Measurements from ENCODE around the gene ARID1B. TPM values are rescaled to one million over a fixed set of nuclear protein-coding genes. Genes with fewer than 3 reads are reported as not detected.

The ARID1B gene
- total RNA-seq, 1 experiment from 2014 or later, result 35.6 TPM

DNA sequence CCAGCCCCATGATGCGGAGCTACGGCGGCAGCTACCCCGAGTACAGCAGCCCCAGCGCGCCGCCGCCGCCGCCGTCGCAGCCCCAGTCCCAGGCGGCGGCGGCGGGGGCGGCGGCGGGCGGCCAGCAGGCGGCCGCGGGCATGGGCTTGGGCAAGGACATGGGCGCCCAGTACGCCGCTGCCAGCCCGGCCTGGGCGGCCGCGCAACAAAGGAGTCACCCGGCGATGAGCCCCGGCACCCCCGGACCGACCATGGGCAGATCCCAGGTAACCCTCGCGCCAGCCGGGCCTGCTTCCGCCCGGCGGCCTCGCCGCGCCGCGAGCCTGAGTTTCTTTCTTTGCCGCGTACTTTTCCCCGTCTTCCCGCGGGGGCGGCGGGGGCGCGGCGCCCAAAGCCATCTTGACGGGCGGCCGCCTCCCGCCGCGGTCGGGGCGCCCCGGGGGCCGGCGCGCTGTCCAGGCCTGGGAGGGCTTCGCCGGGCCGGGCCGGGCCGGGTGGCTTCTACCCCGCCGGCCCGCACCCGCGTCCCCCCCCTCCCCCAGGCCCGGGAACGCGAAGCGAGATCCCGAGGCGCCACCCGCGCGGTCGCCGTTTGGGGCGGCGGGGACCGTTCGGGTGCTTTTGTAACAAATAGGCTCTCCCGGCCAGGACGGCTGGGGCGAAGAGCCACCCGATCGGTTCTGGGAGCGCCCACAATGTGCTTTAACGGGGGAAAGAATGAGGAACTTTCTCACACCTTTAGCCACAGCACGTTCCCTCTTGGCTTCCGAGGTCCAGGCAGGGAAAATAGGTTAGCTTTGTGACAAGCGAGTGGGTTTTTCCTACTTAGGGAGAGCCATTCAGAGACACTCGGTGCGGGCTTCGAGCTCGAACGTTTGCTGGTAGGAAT, 2.3 kb downstream of the ARID1B start:
- Histone ChIP-seq H4K20me1 (ENCODE audit: insufficient read depth) (peaks cover 5% of the 10 kb centered on the region; the same call in 1 of the 2 replicates), H2AFZ (ENCODE audit: low read depth, low read length, poor library complexity, severe bottlenecking) (no peak overlapping the region), H3K9me3 (ENCODE audit: control insufficient read depth in 1 of 2, insufficient read depth in 1 of 2, low read depth in 1 of 2, low read length in 2 of 2) (no peaks in the 10 kb centered on the region), H3K4me2 (ENCODE audit: low read length) (peak overlapping the region; percentile 97), H3K27me3 (ENCODE audit: insufficient read depth, low read length) (no peaks in the 10 kb centered on the region), H3K4me3 (replicated peaks in 1 of 2; ENCODE audit: low read depth in 1 of 2, low read length in 2 of 2) (peak overlapping the region; percentile 70 to 77), H3K27ac (ENCODE audit: low read depth, low read length) (peak overlapping the region; percentile 95), H3K79me2 (ENCODE audit: insufficient read depth, low read length) (peaks cover 52% of the 10 kb centered on the region), H3K36me3 (ENCODE audit: control insufficient read depth in 1 of 2, insufficient read depth in 2 of 2, low read length in 2 of 2) (no peaks in the 10 kb centered on the region), H3K9ac (ENCODE audit: low read length) (peak overlapping the region; percentile 84), H3K4me1 (ENCODE audit: control insufficient read depth in 1 of 2, insufficient read depth in 2 of 2, low read length in 2 of 2) (peaks cover 27 to 40% of the 10 kb centered on the region in 2 experiments), H3K9me2 (ENCODE audit: insufficient read depth) (no peaks in the 10 kb centered on the region)
- ChIA-PET POLR2A (interaction anchor here (1.1 kb wide), 1 partner anchor 77 kb away, joined by 3 read pairs; no protein-coding TSS in a partner anchor), RAD21 (ENCODE audit: low non-redundant PET in 1 of 2, low total read pairs in 2 of 2, uncharacterized antibody in 2 of 2, unreplicated experiment in 2 of 2) (no interaction called here), CTCF (interaction anchor here (1.1 kb wide), 1 partner anchor 52 kb away, joined by 3 read pairs; no protein-coding TSS in a partner anchor)
- intact Hi-C loops (cut with micrococcal nuclease), result loop anchor here (2.0 to 5.0 kb wide), 4 partner anchors 57 to 403 kb away; no protein-coding TSS in a partner anchor
- ATAC-seq, result peak; percentile 30
- TF ChIP-seq, protein P1, sequence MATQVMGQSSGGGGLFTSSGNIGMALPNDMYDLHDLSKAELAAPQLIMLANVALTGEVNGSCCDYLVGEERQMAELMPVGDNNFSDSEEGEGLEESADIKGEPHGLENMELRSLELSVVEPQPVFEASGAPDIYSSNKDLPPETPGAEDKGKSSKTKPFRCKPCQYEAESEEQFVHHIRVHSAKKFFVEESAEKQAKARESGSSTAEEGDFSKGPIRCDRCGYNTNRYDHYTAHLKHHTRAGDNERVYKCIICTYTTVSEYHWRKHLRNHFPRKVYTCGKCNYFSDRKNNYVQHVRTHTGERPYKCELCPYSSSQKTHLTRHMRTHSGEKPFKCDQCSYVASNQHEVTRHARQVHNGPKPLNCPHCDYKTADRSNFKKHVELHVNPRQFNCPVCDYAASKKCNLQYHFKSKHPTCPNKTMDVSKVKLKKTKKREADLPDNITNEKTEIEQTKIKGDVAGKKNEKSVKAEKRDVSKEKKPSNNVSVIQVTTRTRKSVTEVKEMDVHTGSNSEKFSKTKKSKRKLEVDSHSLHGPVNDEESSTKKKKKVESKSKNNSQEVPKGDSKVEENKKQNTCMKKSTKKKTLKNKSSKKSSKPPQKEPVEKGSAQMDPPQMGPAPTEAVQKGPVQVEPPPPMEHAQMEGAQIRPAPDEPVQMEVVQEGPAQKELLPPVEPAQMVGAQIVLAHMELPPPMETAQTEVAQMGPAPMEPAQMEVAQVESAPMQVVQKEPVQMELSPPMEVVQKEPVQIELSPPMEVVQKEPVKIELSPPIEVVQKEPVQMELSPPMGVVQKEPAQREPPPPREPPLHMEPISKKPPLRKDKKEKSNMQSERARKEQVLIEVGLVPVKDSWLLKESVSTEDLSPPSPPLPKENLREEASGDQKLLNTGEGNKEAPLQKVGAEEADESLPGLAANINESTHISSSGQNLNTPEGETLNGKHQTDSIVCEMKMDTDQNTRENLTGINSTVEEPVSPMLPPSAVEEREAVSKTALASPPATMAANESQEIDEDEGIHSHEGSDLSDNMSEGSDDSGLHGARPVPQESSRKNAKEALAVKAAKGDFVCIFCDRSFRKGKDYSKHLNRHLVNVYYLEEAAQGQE (IDR thresholded peaks at IDR 0.05; ENCODE audit: low read depth), result no peak
- TF ChIP-seq YY1 (IDR thresholded peaks at IDR 0.05; ENCODE audit: extremely low read depth, insufficient replicate concordance, low read depth, low read length) (no peak), SRF (IDR thresholded peaks at IDR 0.05; ENCODE audit: low read depth) (no peak), EGR1 (IDR thresholded peaks at IDR 0.05; ENCODE audit: low read depth) (peak; percentile 41; the same call in 1 of the 2 replicates), ZFX (IDR thresholded peaks at IDR 0.05) (peak; percentile 97), POLR2AphosphoS5 (IDR thresholded peaks at IDR 0.05; ENCODE audit: low read depth, low read length) (peak; percentile 45)
- TF ChIP-seq, protein P2, sequence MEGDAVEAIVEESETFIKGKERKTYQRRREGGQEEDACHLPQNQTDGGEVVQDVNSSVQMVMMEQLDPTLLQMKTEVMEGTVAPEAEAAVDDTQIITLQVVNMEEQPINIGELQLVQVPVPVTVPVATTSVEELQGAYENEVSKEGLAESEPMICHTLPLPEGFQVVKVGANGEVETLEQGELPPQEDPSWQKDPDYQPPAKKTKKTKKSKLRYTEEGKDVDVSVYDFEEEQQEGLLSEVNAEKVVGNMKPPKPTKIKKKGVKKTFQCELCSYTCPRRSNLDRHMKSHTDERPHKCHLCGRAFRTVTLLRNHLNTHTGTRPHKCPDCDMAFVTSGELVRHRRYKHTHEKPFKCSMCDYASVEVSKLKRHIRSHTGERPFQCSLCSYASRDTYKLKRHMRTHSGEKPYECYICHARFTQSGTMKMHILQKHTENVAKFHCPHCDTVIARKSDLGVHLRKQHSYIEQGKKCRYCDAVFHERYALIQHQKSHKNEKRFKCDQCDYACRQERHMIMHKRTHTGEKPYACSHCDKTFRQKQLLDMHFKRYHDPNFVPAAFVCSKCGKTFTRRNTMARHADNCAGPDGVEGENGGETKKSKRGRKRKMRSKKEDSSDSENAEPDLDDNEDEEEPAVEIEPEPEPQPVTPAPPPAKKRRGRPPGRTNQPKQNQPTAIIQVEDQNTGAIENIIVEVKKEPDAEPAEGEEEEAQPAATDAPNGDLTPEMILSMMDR (IDR thresholded peaks at IDR 0.05 in 2 of 3, conservative IDR thresholded peaks at IDR 0.05 in 1 of 3; ENCODE audit: borderline replicate concordance in 1 of 3, insufficient read depth in 1 of 3, low read depth in 2 of 3, low read length in 2 of 3), result no peak
- DNase-seq (ENCODE audit: low read depth, low spot score), result no peak
- no TSS peak for BruUV-seq (replicated peaks)
